NOMO-1 treated with DMSO at 0.1 percent for 48 hours (cell line): ENCODE data around the gene KCNMB2.
"Not testable (repeated sequence)": the region's sequence is repeated elsewhere in the genome, so short reads cannot be mapped to it uniquely, and the experiment has no call there.

Source experiments
- DNase-seq: peaks from one replicate; lab custom pipeline; 2025; ENCODE audit not compliant: unreplicated experiment; lab: John Stamatoyannopoulos, UW

Gene KCNMB2

GRCh38 chr3:178518660-178519396 is 17.4 kb upstream of the KCNMB2 start:
- DNase-seq, result no peak

DNA sequence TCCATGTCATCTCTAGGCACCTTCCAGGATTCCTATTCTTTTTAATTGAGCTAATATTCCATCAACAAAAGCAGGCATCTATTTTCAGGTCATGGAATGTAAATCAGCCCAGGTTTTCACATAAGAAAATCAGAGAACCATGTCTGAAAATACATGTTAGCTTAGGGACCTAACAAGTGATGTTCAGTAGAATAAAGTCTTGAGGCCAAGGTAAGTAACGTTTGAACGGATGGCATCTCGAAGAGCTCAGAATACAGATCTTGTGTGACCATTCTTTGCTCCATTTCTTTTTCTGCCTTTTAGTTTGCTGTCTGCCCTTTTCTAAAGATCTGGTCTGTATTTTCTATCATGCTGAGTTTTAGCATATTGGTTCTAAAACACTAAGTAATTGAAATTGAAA is 16.5 kb upstream of the KCNMB2 start:
- no peak for DNase-seq

- no peak for DNase-seq
Measured at GRCh38 chr3:178520451-178520850, 15.8 kb upstream of the KCNMB2 start.

DNA sequence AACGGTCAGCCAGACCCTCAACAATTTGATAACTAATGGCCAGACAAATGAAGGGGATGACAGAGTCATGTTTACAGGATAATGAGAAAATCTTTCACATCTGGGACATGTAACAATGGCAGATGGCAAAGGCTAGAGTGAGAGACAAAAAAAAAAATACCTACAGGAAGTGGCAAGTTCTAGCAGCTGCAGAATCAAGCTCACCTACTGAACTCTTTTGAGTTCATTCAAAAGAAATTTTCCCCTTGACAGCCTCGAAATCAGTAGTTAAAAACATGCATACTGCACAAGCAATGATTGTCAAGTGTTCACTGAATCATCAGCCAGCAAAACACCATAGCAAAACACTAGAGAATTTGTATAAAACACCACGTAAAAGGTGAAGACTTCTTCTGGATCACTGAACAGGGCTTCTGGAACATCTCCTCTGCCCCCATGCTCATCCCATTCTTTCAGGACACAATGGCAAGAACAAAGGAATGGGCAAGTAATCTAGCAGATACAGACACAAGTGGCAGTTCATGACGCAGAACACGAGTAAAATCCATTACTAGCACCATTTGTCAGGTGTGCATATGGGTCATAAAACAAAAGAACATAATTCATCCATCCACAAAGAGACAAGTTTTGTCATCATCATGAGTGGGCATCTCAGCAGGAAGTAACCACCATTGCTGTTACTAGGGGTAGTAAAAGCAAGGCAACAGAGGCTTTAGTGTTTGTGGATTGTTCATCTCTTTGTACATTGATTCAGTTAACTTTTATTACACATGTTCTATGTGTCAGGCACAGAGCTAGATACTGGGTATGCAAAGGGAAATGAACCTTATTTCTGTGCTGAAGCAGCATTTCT is 13.8 kb upstream of the KCNMB2 start:
- DNase-seq, result no peak

- no peak for DNase-seq
Measured at GRCh38 chr3:178525251-178525650, 11.0 kb upstream of the KCNMB2 start.

DNA sequence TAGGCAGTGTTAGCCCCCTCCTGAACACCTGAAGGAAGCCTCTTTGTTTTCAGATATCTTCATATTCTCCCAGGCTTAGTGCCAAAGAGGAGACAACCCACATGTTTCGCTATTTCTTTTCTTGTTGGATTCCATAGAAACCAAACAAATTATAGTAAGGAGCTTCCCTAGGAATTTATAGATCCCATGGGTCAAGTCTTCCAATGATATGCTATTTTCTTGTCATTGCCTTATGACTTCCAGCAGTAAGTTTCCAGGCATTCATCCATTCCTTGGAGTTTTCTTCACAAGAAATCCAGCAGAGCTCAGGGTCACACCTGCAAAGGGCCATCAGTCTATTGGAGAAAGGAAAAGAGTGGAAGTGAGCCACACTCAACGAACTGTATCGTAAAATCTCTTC is 9.9 kb upstream of the KCNMB2 start:
- no peak for DNase-seq

DNA sequence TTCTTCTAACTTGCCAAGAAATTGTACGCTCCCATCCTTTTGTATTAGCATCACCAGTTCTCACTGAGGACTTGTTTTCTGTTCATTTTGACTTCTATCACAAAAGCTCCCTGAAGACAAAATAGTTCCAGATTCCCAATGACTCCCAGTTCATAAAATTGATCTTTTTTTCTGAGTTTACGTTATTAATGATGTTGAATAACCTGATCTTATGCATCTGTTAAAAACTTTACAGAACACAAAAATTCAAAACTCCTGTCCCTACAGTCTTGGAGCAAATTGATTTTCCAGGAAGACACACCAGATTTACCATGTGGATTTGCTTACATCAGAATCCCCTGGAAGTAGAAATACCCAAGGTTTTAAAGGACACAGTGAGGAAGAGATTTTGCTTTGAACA is 8.3 kb upstream of the KCNMB2 start:
- DNase-seq, result no peak

DNA sequence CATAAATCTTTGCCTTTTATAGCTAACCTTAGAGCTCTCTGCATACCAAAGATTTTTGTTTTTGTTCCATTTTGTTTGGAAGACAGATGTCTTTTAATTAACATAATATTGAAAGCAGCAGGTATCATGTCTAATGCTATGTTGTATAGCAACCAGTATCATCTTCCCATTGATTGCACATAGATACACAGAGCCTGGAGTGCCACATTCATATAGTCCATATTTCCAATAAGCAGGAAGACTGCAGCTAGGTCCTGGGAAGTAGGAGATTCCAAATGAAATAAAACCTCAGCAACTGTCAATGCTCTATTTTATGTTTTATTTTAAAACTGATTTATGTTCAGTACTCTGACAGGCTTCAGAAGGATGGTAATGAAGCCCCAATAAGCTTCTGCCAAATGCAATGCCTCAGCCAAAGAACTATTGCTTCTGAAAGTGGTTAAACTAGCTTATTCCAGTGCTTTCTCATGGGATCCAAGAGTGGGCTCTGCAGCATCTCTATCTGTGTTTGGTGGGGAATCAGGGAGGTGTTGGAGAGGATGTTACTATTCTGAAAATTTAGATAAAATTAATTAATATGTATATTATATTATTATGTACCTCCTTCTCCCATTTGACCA is 6.5 kb upstream of the KCNMB2 start:
- no peak for DNase-seq

GRCh38 chr3:178532476-178532875 is 3.8 kb upstream of the KCNMB2 start:
- DNase-seq, result no peak

DNA sequence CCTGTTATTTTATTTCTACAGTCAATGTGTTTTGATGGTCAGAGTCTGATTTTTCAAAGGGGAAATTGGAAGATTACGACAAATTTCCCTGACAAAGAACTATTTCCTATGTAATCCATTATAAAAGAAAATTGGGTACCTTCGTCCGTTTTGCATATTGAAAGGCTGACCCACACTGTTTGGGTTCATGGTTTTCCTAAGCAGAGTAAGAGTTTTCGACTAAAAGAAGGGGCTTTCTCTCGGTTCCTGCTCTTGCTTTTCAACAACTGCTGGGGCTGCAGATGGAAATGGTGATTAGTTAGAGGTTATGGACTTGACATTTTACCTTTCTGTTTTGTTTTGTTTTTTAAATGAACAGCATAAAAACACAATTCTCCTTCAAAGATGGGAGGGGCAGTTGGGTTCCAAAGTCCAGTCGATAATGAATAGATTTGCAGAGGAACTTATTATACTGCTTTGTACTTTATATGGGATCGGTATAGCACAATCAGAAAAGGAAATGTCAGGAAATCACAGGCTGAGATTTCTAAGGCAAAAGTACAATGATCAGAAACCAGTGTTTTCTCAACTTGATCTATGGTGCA is 978 bp downstream of the KCNMB2 start:
- no peak for DNase-seq

DNA sequence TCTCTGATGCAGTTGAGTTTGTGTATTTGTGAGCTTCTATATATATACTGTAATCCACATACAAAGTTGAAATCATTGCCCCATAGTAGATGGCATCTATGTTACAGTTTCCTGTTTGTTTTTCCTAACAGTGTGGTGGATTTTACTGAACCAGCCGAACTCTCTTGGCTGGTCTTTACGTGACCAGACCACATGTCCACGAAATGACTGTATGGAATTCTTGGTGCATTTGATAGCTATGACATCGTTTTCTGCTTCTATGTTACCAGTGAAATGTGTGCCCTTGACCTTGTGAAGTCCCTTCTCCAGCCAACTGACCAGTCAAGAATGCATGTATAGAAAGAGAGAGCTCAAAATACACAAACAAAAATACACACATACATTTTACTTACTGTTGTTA is 1.8 kb downstream of the KCNMB2 start:
- no peak for DNase-seq

- no peak for DNase-seq
Measured at GRCh38 chr3:178540184-178540583, 3.9 kb downstream of the KCNMB2 start.

- DNase-seq, result no peak
Measured at GRCh38 chr3:178545337-178545736, 9.1 kb downstream of the KCNMB2 start.

- no peak for DNase-seq
Measured at GRCh38 chr3:178546079-178546478, 9.8 kb downstream of the KCNMB2 start.

GRCh38 chr3:178549426-178549825 is 13.2 kb downstream of the KCNMB2 start:
- not testable (repeated sequence) for DNase-seq

DNA sequence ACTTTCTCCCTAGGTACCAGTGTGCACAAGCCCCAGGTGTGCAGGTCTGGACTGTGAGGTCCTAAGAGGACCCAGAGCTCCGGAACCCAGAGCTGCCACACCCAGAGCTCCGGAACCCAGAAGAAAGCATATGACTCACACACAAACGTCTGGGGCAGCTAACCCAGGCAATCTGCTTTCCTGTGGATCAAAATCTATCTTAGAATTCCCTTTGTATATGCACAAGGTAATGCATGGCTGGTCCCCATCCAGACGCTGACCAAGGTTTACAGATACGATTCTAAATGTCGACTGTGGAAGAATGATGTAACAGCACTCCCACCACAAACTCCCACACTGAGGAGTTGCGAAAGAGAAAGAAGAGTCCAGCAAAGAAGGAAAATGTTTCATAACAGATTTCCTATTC is 15.7 kb downstream of the KCNMB2 start:
- DNase-seq, result peak; percentile 58

GRCh38 chr3:178558637-178559036 is 22.4 kb downstream of the KCNMB2 start:
- no peak for DNase-seq

- no peak for DNase-seq
Measured at GRCh38 chr3:178560759-178561158, 24.5 kb downstream of the KCNMB2 start.

GRCh38 chr3:178561239-178561638 is 25.0 kb downstream of the KCNMB2 start:
- DNase-seq, result peak; percentile 20

GRCh38 chr3:178562143-178562946 is 26.1 kb downstream of the KCNMB2 start:
- no peak for DNase-seq

GRCh38 chr3:178562947-178563232 is 26.7 kb downstream of the KCNMB2 start:
- DNase-seq, result no peak
